Liver (tissue), 9 donors: ENCODE measurements around the gene CD300LD. TPM values are rescaled to one million over a fixed set of nuclear protein-coding genes. Genes with fewer than 3 reads are reported as not detected.
"Not testable (repeated sequence)": the region's sequence is repeated elsewhere in the genome, so short reads cannot be mapped to it uniquely, and the experiment has no call there.

Experiments used
- DNase-seq: peaks from one replicate; pipeline ENCODE4 v3.0.0-alpha.2; 2017; ENCODE audit warnings: low spot score
- H3K27ac ChIP-seq, 2 donors: one replicate each; pipeline ENCODE4 v1.7.0; 2013; ENCODE audit warnings: inconsistent platforms in 2 of 2, low read length in 2 of 2, control low read depth in 1 of 2, low read depth in 1 of 2, mild to moderate bottlenecking in 1 of 2
- H3K27me3 ChIP-seq, 4 donors: one replicate each; pipeline versions ENCODE4 v1.6.1 to v1.7.0; 2013; ENCODE audit warnings: low read length in 3 of 4, inconsistent platforms in 1 of 4, mild to moderate bottlenecking in 1 of 4, moderate library complexity in 1 of 4; ENCODE audit not compliant: control insufficient read depth in 4 of 4, insufficient read depth in 4 of 4
- H3K36me3 ChIP-seq, 4 donors: one replicate each; pipeline versions ENCODE4 v1.6.1 to v1.7.0; 2013; ENCODE audit warnings: low read length in 3 of 4, mild to moderate bottlenecking in 3 of 4, low read depth in 1 of 4, moderate library complexity in 1 of 4; ENCODE audit not compliant: control insufficient read depth in 4 of 4, insufficient read depth in 3 of 4
- H3K4me1 ChIP-seq, 4 donors: one replicate each; pipeline versions ENCODE4 v1.6.1 to v1.7.0; 2013; ENCODE audit warnings: low read length in 3 of 4, mild to moderate bottlenecking in 3 of 4, moderate library complexity in 1 of 4; ENCODE audit not compliant: control insufficient read depth in 4 of 4, insufficient read depth in 4 of 4
- H3K4me3 ChIP-seq, 3 donors: one replicate each; pipeline versions ENCODE4 v1.6.1 to v1.7.0; 2013; ENCODE audit warnings: low read length in 3 of 3, control low read depth in 1 of 3, low read depth in 1 of 3, mild to moderate bottlenecking in 1 of 3
- H3K9ac ChIP-seq, 2 donors: one replicate each; pipeline ENCODE4 v1.7.0; 2013; ENCODE audit warnings: low read length in 2 of 2, mild to moderate bottlenecking in 2 of 2, moderate library complexity in 2 of 2, control low read depth in 1 of 2, low read depth in 1 of 2
- H3K9me3 ChIP-seq, 4 donors: one replicate each; pipeline versions ENCODE4 v1.6.1 to v1.7.0; 2013; ENCODE audit warnings: low read length in 3 of 4; ENCODE audit not compliant: control insufficient read depth in 4 of 4
- CTCF ChIP-seq: fragments of 150-350 bp; IDR thresholded peaks from 2 replicates; pipeline ENCODE4 v1.5.1; 2017; ENCODE audit warnings: improper control_type of control experiment, low read depth, low read length; ENCODE audit not compliant: missing input control
- EGR1 ChIP-seq, 2 donors: IDR thresholded peaks; 2 replicates each; pipeline ENCODE4 v1.6.1; 2016 to 2018; ENCODE audit warnings: antibody characterized with exemption in 2 of 2, low read depth in 2 of 2
- FOXA1 ChIP-seq: IDR thresholded peaks from 2 replicates; pipeline ENCODE4 v1.6.1; 2016; ENCODE audit warnings: antibody characterized with exemption
- HNF4A ChIP-seq, 2 donors: conservative IDR thresholded peaks; 2 replicates each; pipeline ENCODE4 v1.6.1; 2016; ENCODE audit warnings: antibody characterized with exemption in 2 of 2, mild to moderate bottlenecking in 2 of 2
- RAD21 ChIP-seq, 2 donors: IDR thresholded peaks; 2 replicates each; pipeline ENCODE4 v1.6.1; 2016; ENCODE audit warnings: antibody characterized with exemption in 2 of 2, mild to moderate bottlenecking in 2 of 2
- RXRA ChIP-seq, 2 donors: IDR thresholded peaks; 2 replicates each; pipeline ENCODE4 v1.6.1; 2017 to 2018; ENCODE audit warnings: antibody characterized with exemption in 2 of 2, mild to moderate bottlenecking in 1 of 2
- TAF1 ChIP-seq: conservative IDR thresholded peaks from 2 replicates; pipeline ENCODE4 v1.6.1; 2016; ENCODE audit warnings: antibody characterized with exemption, mild to moderate bottlenecking
- ZBTB33 ChIP-seq: IDR thresholded peaks from 2 replicates; pipeline ENCODE4 v1.6.1; 2016; ENCODE audit warnings: antibody characterized with exemption
- WGBS: extraction: QIAGEN DNeasy Blood & Tissue Kit; methylation state at CpG from one replicate; pipeline ENCODE4 v1.1.7; 2013; 5-methylcytosine and 5-hydroxymethylcytosine counted together
- polyA plus RNA-seq, 2 donors: library from polyadenylated mRNA; stranded (reverse) in 1 of 2; unstranded in 1 of 2; fragments of 200-250 nt in 1 of 2; fragments of >200 nt in 1 of 2; fragmentation: Nextera tagmentation in 1 of 2; extraction: Ambion mirVana in 1 of 2; gene quantifications; one replicate each; pipeline versions ENCODE4 v1.2.1 to v1.2.3, GENCODE V29; 2013 to 2015
- total RNA-seq, 2 donors: library from RNA; depleted of rRNA; stranded (reverse); fragments of >200 nt; gene quantifications; one replicate each; pipeline ENCODE4 v1.2.3, GENCODE V29; 2014
- TF ChIP-seq, protein P1 (sequence below): IDR thresholded peaks from 2 replicates; pipeline ENCODE4 v1.6.1; 2016; ENCODE audit warnings: antibody characterized with exemption
- donor health status: healthy.
- donor health status: healthy.
- donor health status: healthy.
- donor health status: healthy.
- donor health status: healthy.

Gene CD300LD
- total and polyA plus RNA-seq, 4 donors, result 0.08 TPM; not detected in 3

DNA sequence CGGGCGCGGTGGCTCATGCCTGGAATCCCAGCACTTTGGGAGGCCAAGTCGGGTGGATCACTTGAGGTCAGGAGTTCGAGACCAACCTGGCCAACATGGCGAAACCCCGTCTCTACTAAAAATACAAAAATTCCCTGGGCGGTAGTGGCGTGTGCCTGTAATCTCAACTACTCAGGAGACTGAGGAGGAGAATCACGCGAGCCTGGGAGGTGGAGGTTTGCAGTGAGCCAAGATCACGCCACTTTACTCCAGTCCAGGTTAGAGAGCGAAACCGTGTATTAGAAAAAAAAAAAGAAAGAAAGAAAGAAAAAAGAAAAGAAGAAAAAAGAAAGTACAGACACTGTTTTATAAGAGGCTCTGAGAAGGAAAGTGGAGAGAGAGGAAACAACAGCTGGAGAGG, 38.2 kb upstream of the CD300LD start:
- not testable (repeated sequence) for H3K27ac ChIP-seq, H3K4me1 ChIP-seq, H3K27me3 ChIP-seq, H3K4me3 ChIP-seq, H3K36me3 ChIP-seq, DNase-seq, H3K9ac ChIP-seq
- H3K9me3 ChIP-seq, result peaks cover 0 to 15% (median 4%) of the 10 kb centered on the region in 4 donors
- WGBS, result 85% methylated on average over 14 of the region's 14 CpGs

DNA sequence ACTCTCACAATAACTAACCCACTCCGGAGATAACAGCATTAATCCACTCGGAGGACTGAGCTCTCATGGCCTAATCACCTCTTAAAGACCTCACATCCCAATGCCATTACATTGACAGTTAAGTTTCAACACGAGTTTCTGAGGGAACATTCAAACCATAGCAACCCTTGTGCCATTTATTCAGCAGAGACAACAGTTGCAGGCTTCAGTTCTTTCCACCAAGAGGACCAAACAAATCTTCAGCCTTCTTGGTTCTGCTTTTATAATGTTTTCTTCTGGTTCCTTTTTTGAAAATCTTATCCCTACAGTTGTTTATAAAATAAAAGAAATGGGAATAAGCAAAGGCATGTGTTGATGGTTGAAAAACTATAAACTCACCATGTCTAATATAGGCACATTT, 33.6 kb upstream of the CD300LD start:
- no peak for DNase-seq
- WGBS, result 46% methylated on average over 3 of the region's 3 CpGs
- Histone ChIP-seq H3K27me3 (peaks cover 0 to 4% (median under 1%) of the 10 kb centered on the region in 4 donors), H3K36me3 (no peaks in the 10 kb centered on the region), H3K4me3 (no peak overlapping the region), H3K4me1 (no peaks in the 10 kb centered on the region), H3K27ac (no peak overlapping the region), H3K9me3 (peaks cover 0 to 15% (median 4%) of the 10 kb centered on the region in 4 donors), H3K9ac (no peak overlapping the region)
- no peak for TF ChIP-seq RXRA (IDR thresholded peaks at IDR 0.05)

DNA sequence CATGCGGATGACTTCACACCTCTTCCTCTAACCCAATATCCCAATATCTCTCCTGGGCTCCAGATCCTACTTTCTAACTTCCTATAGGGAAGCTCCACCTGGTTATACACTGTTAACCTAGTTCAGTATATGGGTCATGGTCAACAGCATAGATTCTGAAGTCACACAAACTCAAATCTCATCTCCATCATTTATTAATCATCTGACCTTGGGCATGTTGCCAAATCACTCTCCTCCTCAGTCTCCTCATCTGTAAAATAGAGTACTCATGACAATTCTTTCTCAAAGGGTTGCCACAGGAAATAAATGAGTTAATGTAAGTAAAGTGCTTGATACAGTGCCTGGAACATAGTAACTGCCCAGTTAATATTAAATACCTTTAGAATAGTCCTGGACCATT, 32.0 kb upstream of the CD300LD start:
- H3K4me1 ChIP-seq, result no peaks in the 10 kb centered on the region
- H3K36me3 ChIP-seq, result no peaks in the 10 kb centered on the region
- H3K9ac ChIP-seq, result no peak overlapping the region
- H3K4me3 ChIP-seq, result no peak overlapping the region
- 78% methylated on average over 1 of the region's 1 CpG for WGBS
- no peak overlapping the region for H3K27ac ChIP-seq
- H3K27me3 ChIP-seq, result peaks cover 0 to 4% (median under 1%) of the 10 kb centered on the region in 4 donors
- H3K9me3 ChIP-seq, result peaks cover 0 to 11% (median 2%) of the 10 kb centered on the region in 4 donors
- no peak for DNase-seq
- TF ChIP-seq TAF1 (no peak), RXRA (IDR thresholded peaks at IDR 0.05) (no peak), RAD21 (IDR thresholded peaks at IDR 0.05) (no peak), CTCF (no peak), ZBTB33 (no peak), HNF4A (conservative IDR thresholded peaks at IDR 0.05) (no peak), EGR1 (IDR thresholded peaks at IDR 0.05; ENCODE audit: low read depth in 2 of 2) (no peak)
- TF ChIP-seq, protein P1, sequence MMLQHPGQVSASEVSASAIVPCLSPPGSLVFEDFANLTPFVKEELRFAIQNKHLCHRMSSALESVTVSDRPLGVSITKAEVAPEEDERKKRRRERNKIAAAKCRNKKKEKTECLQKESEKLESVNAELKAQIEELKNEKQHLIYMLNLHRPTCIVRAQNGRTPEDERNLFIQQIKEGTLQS, result no peak

DNA sequence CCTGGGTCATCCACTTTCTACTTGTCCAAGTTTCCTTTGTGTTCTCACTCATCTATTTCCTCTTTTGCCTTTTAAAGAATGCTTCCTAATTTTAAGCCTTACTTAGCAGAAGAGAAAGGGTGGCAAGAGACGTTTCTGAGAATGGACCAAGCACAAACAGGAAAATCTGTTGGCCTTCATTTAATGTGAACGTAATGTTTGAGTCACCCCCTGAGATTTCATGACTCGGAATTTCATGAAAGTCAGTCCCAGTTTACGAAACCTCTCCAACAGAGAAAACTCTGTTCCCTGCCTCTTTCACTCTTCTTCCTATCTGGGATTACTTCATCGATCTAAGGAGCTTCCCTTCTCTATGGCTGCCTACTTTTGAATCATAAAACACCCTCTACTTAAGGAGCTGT, 31.6 kb upstream of the CD300LD start, which contains the start of gene CD300E:
CD300E (minus strand) TSS at position 46 of the 401 bp plus-strand sequence. CDS start 117 bp downstream, outside the sequence.
- no peak within 1 kb of the TSS for H3K27ac ChIP-seq
- WGBS, result 59% methylated on average over 5 of the region's 5 CpGs

More for the DNA sequence above, 31.6 kb upstream of the CD300LD start, which contains the start of gene CD300E:
- DNase-seq, result no peak
- Histone ChIP-seq H3K9me3 (peaks cover 0 to 11% (median 2%) of the 10 kb centered on the region in 4 donors), H3K9ac (no peak within 1 kb of the TSS), H3K4me3 (no peak within 1 kb of the TSS), H3K36me3 (no peaks in the 10 kb centered on the region), H3K27me3 (peaks cover 0 to 4% (median under 1%) of the 10 kb centered on the region in 4 donors), H3K4me1 (no peaks in the 10 kb centered on the region)
- TF ChIP-seq FOXA1, result no peak
- no peak for TF ChIP-seq ZBTB33
- peak in 1 of 2 donors; percentile 5 for TF ChIP-seq RAD21 (IDR thresholded peaks at IDR 0.05)
- TF ChIP-seq RXRA (IDR thresholded peaks at IDR 0.05), result no peak
